ENCODE results near the gene AIFM2. TPM values are rescaled to one million over a fixed set of nuclear protein-coding genes. Genes with fewer than 3 reads are reported as not detected.
A peak's percentile ranks its signal among the peaks of the same experiment; 100 is the strongest.
"Not testable (repeated sequence)": the region's sequence is repeated elsewhere in the genome, so short reads cannot be mapped to it uniquely, and the experiment has no call there.

AIFM2 gene
- total RNA-seq, 1 donor from 2014 or later, result 1.5 TPM

GRCh38 chr10:70123817-70124216 is 8.8 kb downstream of the AIFM2 start:
- no peak for DNase-seq (ENCODE audit: low read depth in 2 of 2)

GRCh38 chr10:70123166-70123565 is 9.5 kb downstream of the AIFM2 start:
- not testable (repeated sequence) for DNase-seq (ENCODE audit: low read depth in 2 of 2)

- no peak for DNase-seq (ENCODE audit: low read depth in 2 of 2)
Measured at GRCh38 chr10:70122742-70123141, 9.9 kb downstream of the AIFM2 start.

GRCh38 chr10:70121281-70121949 is 11.2 kb downstream of the AIFM2 start:
- DNase-seq (ENCODE audit: low read depth in 2 of 2), result no peak

- DNase-seq (ENCODE audit: low read depth in 2 of 2), result no peak
Measured at GRCh38 chr10:70120417-70120816, 12.2 kb downstream of the AIFM2 start.

- no peak for DNase-seq (ENCODE audit: low read depth in 2 of 2)
Measured at GRCh38 chr10:70119623-70120022, 13.0 kb downstream of the AIFM2 start.

- DNase-seq (ENCODE audit: low read depth in 2 of 2), result no peak
Measured at GRCh38 chr10:70119197-70119596, 13.4 kb downstream of the AIFM2 start.

- no peak for DNase-seq (ENCODE audit: low read depth in 2 of 2)
Measured at GRCh38 chr10:70118196-70118595, 14.4 kb downstream of the AIFM2 start.

GRCh38 chr10:70117646-70118045 is 15.0 kb downstream of the AIFM2 start:
- no peak for DNase-seq (ENCODE audit: low read depth in 2 of 2)

- DNase-seq (ENCODE audit: low read depth in 2 of 2), result peak in 1 of 2 donors; percentile 41
Measured at GRCh38 chr10:70115948-70116682, 16.5 kb downstream of the AIFM2 start.

- no peak for DNase-seq (ENCODE audit: low read depth in 2 of 2)
Measured at GRCh38 chr10:70114902-70115301, 17.7 kb downstream of the AIFM2 start.

GRCh38 chr10:70112071-70112470 is 20.6 kb downstream of the AIFM2 start:
- no peak for DNase-seq (ENCODE audit: low read depth in 2 of 2)

- DNase-seq (ENCODE audit: low read depth in 2 of 2), result no peak
Measured at GRCh38 chr10:70111496-70111895, 21.1 kb downstream of the AIFM2 start.

GRCh38 chr10:70109064-70109729 is 23.4 kb downstream of the AIFM2 start:
- no peak for DNase-seq (ENCODE audit: low read depth in 2 of 2)

- peak in 1 of 2 donors; percentile 25 for DNase-seq (ENCODE audit: low read depth in 2 of 2)
Measured at GRCh38 chr10:70106958-70107791, 25.4 kb downstream of the AIFM2 start.

- no peak for DNase-seq (ENCODE audit: low read depth in 2 of 2)
Measured at GRCh38 chr10:70101668-70102067, 31.0 kb downstream of the AIFM2 start.

GRCh38 chr10:70101068-70101562 is 31.5 kb downstream of the AIFM2 start:
- DNase-seq (ENCODE audit: low read depth in 2 of 2), result not testable (repeated sequence)

GRCh38 chr10:70098271-70098670 is 34.4 kb downstream of the AIFM2 start:
- DNase-seq (ENCODE audit: low read depth in 2 of 2), result no peak

- no peak for DNase-seq (ENCODE audit: low read depth in 2 of 2)
Measured at GRCh38 chr10:70097459-70097858, 35.2 kb downstream of the AIFM2 start.

- DNase-seq (ENCODE audit: low read depth in 2 of 2), result no peak
Measured at GRCh38 chr10:70096705-70097420, 35.8 kb downstream of the AIFM2 start.
